Calu3 (cell line): ENCODE data around the gene MOCOS. TPM values are rescaled to one million over a fixed set of nuclear protein-coding genes. Genes with fewer than 3 reads are reported as not detected.

Source experiments
- BruUV-seq: library from RNA; stranded (reverse); fragments of 400-500 nt; replicated peaks from 2 replicates; lab custom pipeline; 2021; lab: Mats Ljungman, UMichigan
- CTCF ChIA-PET: fragments of 300-600 bp; sonication (Branson Sonifier 250); formaldehyde crosslinking; loops from one replicate; lab custom pipeline; 2022; ENCODE audit warnings: antibody characterized with exemption; lab: Charles Lee
- DNase-seq: peaks from one replicate; pipeline ENCODE4 v3.0.0; 2022
- H3K27ac Mint-ChIP-seq: one replicate; pipeline ENCODE4 v1.8.0; 2022; ENCODE audit warnings: mixed read lengths; ENCODE audit not compliant: unreplicated experiment
- H3K27me3 Mint-ChIP-seq: one replicate; pipeline ENCODE4 v1.8.0; 2022; ENCODE audit warnings: mixed read lengths; ENCODE audit not compliant: unreplicated experiment
- H3K36me3 Mint-ChIP-seq: one replicate; pipeline ENCODE4 v1.8.0; 2022; ENCODE audit warnings: mild to moderate bottlenecking, moderate library complexity, mixed read lengths; ENCODE audit not compliant: insufficient read depth, unreplicated experiment
- H3K4me1 Mint-ChIP-seq: one replicate; pipeline ENCODE4 v1.8.0; 2022; ENCODE audit warnings: mild to moderate bottlenecking, low read depth, mixed read lengths; ENCODE audit not compliant: unreplicated experiment
- H3K4me3 Mint-ChIP-seq: one replicate; pipeline ENCODE4 v1.8.0; 2022; ENCODE audit warnings: mild to moderate bottlenecking, low read depth, moderate library complexity, mixed read lengths; ENCODE audit not compliant: unreplicated experiment
- H3K9me3 Mint-ChIP-seq: one replicate; pipeline ENCODE4 v1.8.0; 2022; ENCODE audit warnings: low read depth, mixed read lengths; ENCODE audit not compliant: unreplicated experiment
- intact Hi-C: fragments of 100-400 bp; cut with micrococcal nuclease; formaldehyde crosslinking; loops from one replicate; pipeline ENCODE4 v1.10.0; 2022; ENCODE audit not compliant: unreplicated experiment
- total RNA-seq: library from RNA; stranded (reverse); gene quantifications from 2 replicates; pipeline ENCODE4 v1.2.3, GENCODE V29; 2022
- TF ChIP-seq, protein P1 (sequence below): fragments of 200-600 bp; IDR thresholded peaks from one replicate; pipeline ENCODE4 v1.8.0; 2022; ENCODE audit warnings: antibody characterized with exemption; ENCODE audit not compliant: unreplicated experiment

Gene MOCOS
- total RNA-seq, 1 experiment from 2014 or later: 24.5 TPM

DNA sequence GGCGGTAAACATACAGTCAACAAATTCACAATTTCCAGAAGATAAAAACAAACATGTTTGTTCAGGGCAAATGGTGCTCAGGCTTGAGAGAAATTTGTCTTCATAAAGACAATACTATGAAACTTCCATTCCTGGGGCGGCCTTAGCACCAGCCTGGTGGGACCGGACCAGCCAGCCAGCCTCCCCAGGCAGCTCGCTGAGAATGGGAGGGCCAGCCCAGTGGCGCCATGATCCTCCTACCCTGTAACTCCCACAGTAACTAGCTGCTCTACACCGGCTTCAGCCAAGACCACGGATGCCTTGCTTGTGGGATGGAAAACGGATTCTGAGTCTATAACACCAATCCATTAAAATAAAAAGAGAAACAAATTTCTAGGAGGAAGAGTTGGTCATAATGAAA is 86.0 kb downstream of the MOCOS start:
- Mint-ChIP-seq H3K36me3 (peaks cover 7% of the 10 kb centered on the region), H3K4me3 (no peak overlapping the region), H3K4me1 (no peaks in the 10 kb centered on the region), H3K27ac (no peak overlapping the region), H3K9me3 (no peaks in the 10 kb centered on the region), H3K27me3 (no peaks in the 10 kb centered on the region)
- intact Hi-C loops: no loop called here
- TF ChIP-seq, protein P1, sequence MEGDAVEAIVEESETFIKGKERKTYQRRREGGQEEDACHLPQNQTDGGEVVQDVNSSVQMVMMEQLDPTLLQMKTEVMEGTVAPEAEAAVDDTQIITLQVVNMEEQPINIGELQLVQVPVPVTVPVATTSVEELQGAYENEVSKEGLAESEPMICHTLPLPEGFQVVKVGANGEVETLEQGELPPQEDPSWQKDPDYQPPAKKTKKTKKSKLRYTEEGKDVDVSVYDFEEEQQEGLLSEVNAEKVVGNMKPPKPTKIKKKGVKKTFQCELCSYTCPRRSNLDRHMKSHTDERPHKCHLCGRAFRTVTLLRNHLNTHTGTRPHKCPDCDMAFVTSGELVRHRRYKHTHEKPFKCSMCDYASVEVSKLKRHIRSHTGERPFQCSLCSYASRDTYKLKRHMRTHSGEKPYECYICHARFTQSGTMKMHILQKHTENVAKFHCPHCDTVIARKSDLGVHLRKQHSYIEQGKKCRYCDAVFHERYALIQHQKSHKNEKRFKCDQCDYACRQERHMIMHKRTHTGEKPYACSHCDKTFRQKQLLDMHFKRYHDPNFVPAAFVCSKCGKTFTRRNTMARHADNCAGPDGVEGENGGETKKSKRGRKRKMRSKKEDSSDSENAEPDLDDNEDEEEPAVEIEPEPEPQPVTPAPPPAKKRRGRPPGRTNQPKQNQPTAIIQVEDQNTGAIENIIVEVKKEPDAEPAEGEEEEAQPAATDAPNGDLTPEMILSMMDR: no peak
- CTCF ChIA-PET: no interaction called here
- DNase-seq: no peak
- BruUV-seq: no TSS peak

DNA sequence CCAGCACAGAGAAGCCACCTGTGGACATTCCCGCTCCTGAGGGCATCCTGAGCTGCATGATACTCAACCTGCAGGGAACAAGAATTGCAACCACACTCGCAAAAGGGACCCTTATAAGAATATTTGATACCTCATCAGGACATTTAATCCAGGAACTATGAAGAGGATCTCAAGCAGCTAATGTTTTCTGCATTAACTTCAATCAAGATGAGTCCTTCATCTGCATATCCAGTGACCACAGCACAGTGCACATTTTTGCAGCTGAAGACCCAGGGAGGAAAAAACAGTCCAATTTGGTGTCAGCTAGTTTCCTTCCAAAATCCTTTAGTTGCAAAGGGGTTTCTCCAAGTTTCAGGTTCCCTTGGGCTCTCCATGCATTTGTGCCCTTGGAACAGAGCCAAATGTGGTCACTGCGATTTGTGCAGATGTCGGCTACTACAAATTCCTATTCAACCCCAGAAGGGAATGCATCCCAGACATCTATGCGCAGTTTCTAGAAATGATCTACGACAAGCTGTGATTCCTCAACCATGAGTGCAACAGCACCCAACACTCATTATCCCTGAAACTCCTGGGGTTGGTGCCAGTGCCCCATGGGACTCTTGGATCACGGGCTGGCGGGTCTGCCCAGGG is 86.9 kb downstream of the MOCOS start:
- no peaks in the 10 kb centered on the region for H3K9me3 Mint-ChIP-seq
- TF ChIP-seq, protein P1: no peak
- intact Hi-C loops: no loop called here
- H3K27me3 Mint-ChIP-seq: no peaks in the 10 kb centered on the region
- no peak for DNase-seq
- no peak overlapping the region for H3K27ac Mint-ChIP-seq
- BruUV-seq: no TSS peak
- H3K4me1 Mint-ChIP-seq: no peaks in the 10 kb centered on the region
- CTCF ChIA-PET: no interaction called here
- no peak overlapping the region for H3K4me3 Mint-ChIP-seq
- H3K36me3 Mint-ChIP-seq: peaks cover 7% of the 10 kb centered on the region

DNA sequence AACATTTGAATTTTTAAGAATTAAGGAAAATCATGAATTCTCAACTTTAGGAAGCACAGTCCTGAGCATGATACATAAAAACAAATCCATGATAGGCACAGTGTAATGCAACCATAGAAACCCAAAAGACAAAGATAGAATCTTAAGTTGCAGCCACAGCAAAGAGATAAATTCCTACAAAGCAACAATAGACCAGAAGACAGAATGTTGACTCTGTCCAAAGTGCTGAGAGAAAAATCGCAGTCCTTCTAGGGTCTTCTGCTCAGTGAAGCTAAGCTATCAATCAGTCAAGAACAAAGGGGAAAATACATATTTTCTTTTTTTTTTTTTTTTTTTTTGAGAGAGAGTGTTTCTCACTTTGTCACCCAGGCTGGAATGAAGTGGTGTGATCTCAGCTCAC is 88.3 kb downstream of the MOCOS start:
- DNase-seq: no peak
- H3K27me3 Mint-ChIP-seq: no peaks in the 10 kb centered on the region
- intact Hi-C loops: no loop called here
- no peak overlapping the region for H3K27ac Mint-ChIP-seq
- H3K4me1 Mint-ChIP-seq: no peaks in the 10 kb centered on the region
- CTCF ChIA-PET: no interaction called here
- H3K9me3 Mint-ChIP-seq: no peaks in the 10 kb centered on the region
- TF ChIP-seq, protein P1: no peak
- no peak overlapping the region for H3K4me3 Mint-ChIP-seq
- H3K36me3 Mint-ChIP-seq: peaks cover 7% of the 10 kb centered on the region
- BruUV-seq: no TSS peak

DNA sequence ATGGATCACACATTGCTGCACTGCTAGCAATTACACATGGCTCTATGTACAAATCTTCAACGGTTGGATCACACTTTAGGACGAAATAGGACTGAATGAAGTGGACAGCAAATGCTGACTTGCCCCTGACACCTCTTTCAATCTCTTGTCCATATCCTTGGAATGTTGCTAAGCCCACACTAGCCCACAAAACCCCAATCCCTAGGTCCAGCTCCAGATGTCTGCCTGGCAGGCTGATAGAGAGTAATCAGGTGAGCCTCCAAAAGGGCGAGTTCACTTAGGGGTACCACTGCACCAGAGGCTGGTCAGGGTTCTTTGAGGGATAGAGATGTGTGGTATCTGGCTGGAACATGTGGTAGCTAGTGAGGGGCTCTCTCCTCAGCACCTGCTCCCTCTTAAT is 91.7 kb downstream of the MOCOS start:
- H3K27ac Mint-ChIP-seq: no peak overlapping the region
- no peak overlapping the region for H3K4me3 Mint-ChIP-seq
- CTCF ChIA-PET: no interaction called here
- no peaks in the 10 kb centered on the region for H3K4me1 Mint-ChIP-seq
- TF ChIP-seq, protein P1: no peak
- no peak for DNase-seq
- H3K36me3 Mint-ChIP-seq: no peaks in the 10 kb centered on the region
- BruUV-seq: no TSS peak
- no peaks in the 10 kb centered on the region for H3K27me3 Mint-ChIP-seq
- H3K9me3 Mint-ChIP-seq: no peaks in the 10 kb centered on the region
- intact Hi-C loops: no loop called here
